MM.1S (cell line): ENCODE measurements around the gene AUTS2.

Experiments used
- DNase-seq: peaks from one replicate; pipeline ENCODE4 v3.0.0-alpha.2; 2015
- H2AFZ ChIP-seq: fragments of 300-600 bp; sonication (generic); 2 replicates; pipeline ENCODE4 v1.6.0; 2016; ENCODE audit warnings: antibody characterized with exemption, low read length
- H3F3A ChIP-seq: fragments of 300-600 bp; sonication (generic); 2 replicates; pipeline ENCODE4 v1.6.1; 2016; ENCODE audit warnings: mild to moderate bottlenecking, antibody characterized with exemption, low read length, moderate library complexity, mixed read lengths; ENCODE audit not compliant: insufficient read depth
- H3K27ac ChIP-seq: fragments of 300-600 bp; sonication (generic); 2 replicates; pipeline ENCODE4 v1.5.1; 2016; ENCODE audit warnings: mild to moderate bottlenecking, low read length
- H3K27me3 ChIP-seq: fragments of 300-600 bp; sonication (generic); replicated peaks from 2 replicates; pipeline ENCODE4 v1.6.0; 2016; ENCODE audit warnings: low read length; ENCODE audit not compliant: insufficient read depth
- H3K36me3 ChIP-seq: fragments of 300-600 bp; sonication (generic); replicated peaks from 2 replicates; pipeline ENCODE4 v1.6.1; 2016; ENCODE audit warnings: mild to moderate bottlenecking, low read length, mixed read lengths; ENCODE audit not compliant: insufficient read depth
- H3K4me1 ChIP-seq: fragments of 300-600 bp; sonication (generic); 2 replicates; pipeline ENCODE4 v1.6.1; 2016; ENCODE audit warnings: low read length, mixed read lengths
- H3K4me2 ChIP-seq: fragments of 300-600 bp; sonication (generic); 2 replicates; pipeline ENCODE4 v1.6.0; 2016; ENCODE audit warnings: low read depth, low read length
- H3K4me3 ChIP-seq: fragments of 300-600 bp; sonication (generic); 2 replicates; pipeline ENCODE4 v1.5.1; 2016; ENCODE audit warnings: low read length, mixed read lengths
- H3K79me2 ChIP-seq: fragments of 300-600 bp; sonication (generic); 2 replicates; pipeline ENCODE4 v1.6.1; 2016; ENCODE audit warnings: mixed run types, low read length, mixed read lengths
- H3K9ac ChIP-seq: fragments of 300-600 bp; sonication (generic); 2 replicates; pipeline ENCODE4 v1.6.1; 2016; ENCODE audit warnings: low read length, mixed read lengths
- H3K9me2 ChIP-seq: fragments of 300-600 bp; sonication (generic); replicated peaks from 2 replicates; pipeline ENCODE4 v1.6.1; 2016; ENCODE audit warnings: mild to moderate bottlenecking, low read length, mixed read lengths; ENCODE audit not compliant: insufficient read depth
- H3K9me3 ChIP-seq: fragments of 300-600 bp; sonication (generic); replicated peaks from 2 replicates; pipeline ENCODE4 v1.6.1; 2016; ENCODE audit warnings: mild to moderate bottlenecking, low read length, mixed read lengths; ENCODE audit not compliant: insufficient read depth
- H4K20me1 ChIP-seq: fragments of 300-600 bp; sonication (generic); 2 replicates; pipeline ENCODE4 v1.6.1; 2016; ENCODE audit warnings: mild to moderate bottlenecking, low read length, moderate library complexity, mixed read lengths; ENCODE audit not compliant: insufficient read depth
- CTCF ChIP-seq: fragments of 300-600 bp; sonication (generic); IDR thresholded peaks from 2 replicates; pipeline ENCODE4 v1.5.1; 2016; ENCODE audit warnings: antibody characterized with exemption, low read length, mixed read lengths
- EZH2 ChIP-seq: fragments of 300-600 bp; sonication (generic); optimal IDR thresholded peaks from 2 replicates; pipeline ENCODE3; 2017; ENCODE audit warnings: low read depth, mild to moderate bottlenecking, antibody characterized with exemption, low read length, mixed read lengths
- EZH2phosphoT487 ChIP-seq: fragments of 300-600 bp; sonication (generic); IDR thresholded peaks from 2 replicates; pipeline ENCODE4 v1.6.1; 2018; ENCODE audit warnings: antibody characterized with exemption, low read length

Gene AUTS2

GRCh38 chr7:69801729-69802682 is 203.7 kb downstream of the AUTS2 start:
- H3F3A ChIP-seq: no peaks in the 10 kb centered on the region
- no peak overlapping the region for H3K4me2 ChIP-seq
- no peaks in the 10 kb centered on the region for H3K79me2 ChIP-seq
- no peaks in the 10 kb centered on the region for H3K9me2 ChIP-seq
- DNase-seq: no peak
- no peak overlapping the region for H2AFZ ChIP-seq
- H4K20me1 ChIP-seq: no peaks in the 10 kb centered on the region
- no peaks in the 10 kb centered on the region for H3K4me1 ChIP-seq
- no peak for TF ChIP-seq CTCF
- TF ChIP-seq EZH2: no peak
- no peak for TF ChIP-seq EZH2phosphoT487
- H3K9me3 ChIP-seq: no peaks in the 10 kb centered on the region
- H3K4me3 ChIP-seq: no peak overlapping the region
- H3K27me3 ChIP-seq: no peaks in the 10 kb centered on the region
- no peaks in the 10 kb centered on the region for H3K36me3 ChIP-seq
- no peak overlapping the region for H3K9ac ChIP-seq
- no peak overlapping the region for H3K27ac ChIP-seq

- Histone ChIP-seq H3K27me3 (no peaks in the 10 kb centered on the region), H3K9me2 (no peaks in the 10 kb centered on the region), H4K20me1 (no peaks in the 10 kb centered on the region), H3K9ac (no peak overlapping the region), H3K36me3 (no peaks in the 10 kb centered on the region), H3F3A (no peaks in the 10 kb centered on the region), H2AFZ (no peak overlapping the region), H3K4me2 (no peak overlapping the region), H3K9me3 (no peaks in the 10 kb centered on the region), H3K4me1 (no peaks in the 10 kb centered on the region), H3K27ac (no peak overlapping the region), H3K4me3 (no peak overlapping the region), H3K79me2 (no peaks in the 10 kb centered on the region)
- TF ChIP-seq EZH2phosphoT487: no peak
- no peak for TF ChIP-seq CTCF
- TF ChIP-seq EZH2: no peak
- DNase-seq: no peak
Measured at GRCh38 chr7:69803699-69804516, 205.6 kb downstream of the AUTS2 start.

GRCh38 chr7:69804962-69805361 is 206.7 kb downstream of the AUTS2 start:
- Histone ChIP-seq H3K79me2 (no peaks in the 10 kb centered on the region), H3K4me2 (no peak overlapping the region), H4K20me1 (no peaks in the 10 kb centered on the region), H3K4me1 (no peaks in the 10 kb centered on the region), H3K27me3 (no peaks in the 10 kb centered on the region), H3K9ac (no peak overlapping the region), H3K36me3 (no peaks in the 10 kb centered on the region), H3K9me3 (no peaks in the 10 kb centered on the region), H3K9me2 (no peaks in the 10 kb centered on the region), H3K27ac (no peak overlapping the region), H3F3A (no peaks in the 10 kb centered on the region), H2AFZ (no peak overlapping the region), H3K4me3 (no peak overlapping the region)
- TF ChIP-seq CTCF (no peak), EZH2 (no peak), EZH2phosphoT487 (no peak)
- DNase-seq: no peak
